ENCODE data around the gene NEURL1B.

- TF ChIP-seq CTCF (IDR thresholded peaks at IDR 0.05) (no peak), POLR2AphosphoS5 (IDR thresholded peaks at IDR 0.05) (no peak), POLR2A (IDR thresholded peaks at IDR 0.05) (no peak), EP300 (IDR thresholded peaks at IDR 0.05) (no peak)
Observed at GRCh38 chr5:172624996-172625964, 15.8 kb upstream of the NEURL1B start.

Measured in gastroesophageal sphincter (tissue), 3 donors.